ES-I3 (cell line): ENCODE measurements around the gene C2orf80.
"Not testable (repeated sequence)": the region's sequence is repeated elsewhere in the genome, so short reads cannot be mapped to it uniquely, and the experiment has no call there.

Experiments used
- H3K36me3 ChIP-seq: 2 replicates; pipeline ENCODE4 v1.6.1; 2013; ENCODE audit warnings: mild to moderate bottlenecking, low read length, control low read depth, moderate library complexity; ENCODE audit not compliant: insufficient read depth
- H3K4me1 ChIP-seq: 2 replicates; pipeline ENCODE4 v1.6.1; 2013; ENCODE audit warnings: mild to moderate bottlenecking, control low read depth, low read length; ENCODE audit not compliant: insufficient read depth
- H3K9ac ChIP-seq: 2 replicates; pipeline ENCODE4 v1.6.1; 2013; ENCODE audit warnings: low read depth, mild to moderate bottlenecking, low read length, moderate library complexity
- H3K9me3 ChIP-seq: 2 replicates; pipeline ENCODE4 v1.6.1; 2013; ENCODE audit warnings: mild to moderate bottlenecking, low read length, moderate library complexity; ENCODE audit not compliant: control insufficient read depth, insufficient read depth

The C2orf80 gene

GRCh38 chr2:208189810-208190503 lies at the start of gene C2orf80:
Gene C2orf80 (minus strand): TSS chr2:208190030. CDS start chr2:208186986, 3,044 bp downstream.
- no peaks in the 10 kb centered on the region for H3K36me3 ChIP-seq
- H3K4me1 ChIP-seq, result peaks cover 15% of the 10 kb centered on the region; the same call in 1 of the 2 replicates
- no peak within 1 kb of the TSS for H3K9ac ChIP-seq
- no peaks in the 10 kb centered on the region for H3K9me3 ChIP-seq

GRCh38 chr2:208235860-208236259 lies 46.0 kb upstream of the C2orf80 start:
- H3K36me3 ChIP-seq, result peaks cover 20% of the 10 kb centered on the region

GRCh38 chr2:208234786-208235185 lies 45.0 kb upstream of the C2orf80 start:
- H3K9me3 ChIP-seq, result peaks cover 9% of the 10 kb centered on the region
- no peaks in the 10 kb centered on the region for H3K4me1 ChIP-seq
- H3K9ac ChIP-seq, result no peak overlapping the region
- peaks cover 10% of the 10 kb centered on the region for H3K36me3 ChIP-seq

More at GRCh38 chr2:208235860-208236259, 46.0 kb upstream of the C2orf80 start:
- Histone ChIP-seq H3K4me1 (no peaks in the 10 kb centered on the region), H3K9ac (no peak overlapping the region), H3K9me3 (peaks cover 9% of the 10 kb centered on the region)

GRCh38 chr2:208228476-208228875 lies 38.6 kb upstream of the C2orf80 start:
- Histone ChIP-seq H3K36me3 (no peaks in the 10 kb centered on the region), H3K9ac (no peak overlapping the region), H3K4me1 (no peaks in the 10 kb centered on the region), H3K9me3 (peaks cover 9% of the 10 kb centered on the region)

- Histone ChIP-seq H3K9ac (no peak overlapping the region), H3K36me3 (no peaks in the 10 kb centered on the region), H3K4me1 (no peaks in the 10 kb centered on the region), H3K9me3 (peaks cover 9% of the 10 kb centered on the region)
Measured at GRCh38 chr2:208227581-208228232, 37.9 kb upstream of the C2orf80 start.

GRCh38 chr2:208224802-208225201 lies 35.0 kb upstream of the C2orf80 start:
- Histone ChIP-seq H3K9me3 (0 out of 2 replicates have a peak, but pooled peaks cover 6% of the 10 kb centered on the region), H3K4me1 (no peaks in the 10 kb centered on the region), H3K9ac (no peak overlapping the region), H3K36me3 (no peaks in the 10 kb centered on the region)

GRCh38 chr2:208222351-208222750 lies 32.5 kb upstream of the C2orf80 start:
- H3K4me1 ChIP-seq, result no peaks in the 10 kb centered on the region

GRCh38 chr2:208221873-208222272 lies 32.0 kb upstream of the C2orf80 start:
- not testable (repeated sequence) for H3K9me3 ChIP-seq, H3K36me3 ChIP-seq, H3K9ac ChIP-seq, H3K4me1 ChIP-seq

More at GRCh38 chr2:208222351-208222750, 32.5 kb upstream of the C2orf80 start:
- Histone ChIP-seq H3K36me3 (no peaks in the 10 kb centered on the region), H3K9me3 (0 out of 2 replicates have a peak, but pooled peaks cover 6% of the 10 kb centered on the region), H3K9ac (no peak overlapping the region)

GRCh38 chr2:208210688-208211451 lies 21.0 kb upstream of the C2orf80 start:
- H3K9me3 ChIP-seq, result no peaks in the 10 kb centered on the region
- peaks cover 6% of the 10 kb centered on the region for H3K4me1 ChIP-seq
- H3K9ac ChIP-seq, result no peak overlapping the region
- H3K36me3 ChIP-seq, result no peaks in the 10 kb centered on the region

GRCh38 chr2:208208335-208209085 lies 18.7 kb upstream of the C2orf80 start:
- no peaks in the 10 kb centered on the region for H3K9me3 ChIP-seq
- H3K4me1 ChIP-seq, result no peaks in the 10 kb centered on the region
- no peak overlapping the region for H3K9ac ChIP-seq
- H3K36me3 ChIP-seq, result no peaks in the 10 kb centered on the region

- Histone ChIP-seq H3K9me3 (no peaks in the 10 kb centered on the region), H3K4me1 (no peaks in the 10 kb centered on the region), H3K9ac (no peak overlapping the region), H3K36me3 (no peaks in the 10 kb centered on the region)
Measured at GRCh38 chr2:208207769-208208168, 17.9 kb upstream of the C2orf80 start.

- Histone ChIP-seq H3K4me1 (no peaks in the 10 kb centered on the region), H3K9me3 (no peaks in the 10 kb centered on the region), H3K9ac (no peak overlapping the region), H3K36me3 (no peaks in the 10 kb centered on the region)
Measured at GRCh38 chr2:208204166-208204565, 14.3 kb upstream of the C2orf80 start.

GRCh38 chr2:208195531-208195930 lies 5.7 kb upstream of the C2orf80 start:
- Histone ChIP-seq H3K36me3 (no peaks in the 10 kb centered on the region), H3K9ac (no peak overlapping the region), H3K9me3 (no peaks in the 10 kb centered on the region), H3K4me1 (no peaks in the 10 kb centered on the region)
